Activated CD4-positive, CD25-positive, alpha-beta regulatory T cell treated with anti-CD3 and anti-CD28 coated beads, Interleukin-2, amount 50 U/mL, for 16 hours (primary cell): ENCODE data around the gene VTI1A.
"Not testable (repeated sequence)": the region's sequence is repeated elsewhere in the genome, so short reads cannot be mapped to it uniquely, and the experiment has no call there.

Source experiments
- DNase-seq: peaks from one replicate; pipeline ENCODE4 v3.0.0-alpha.2; 2020; ENCODE audit warnings: low read depth, low spot score

VTI1A gene

DNA sequence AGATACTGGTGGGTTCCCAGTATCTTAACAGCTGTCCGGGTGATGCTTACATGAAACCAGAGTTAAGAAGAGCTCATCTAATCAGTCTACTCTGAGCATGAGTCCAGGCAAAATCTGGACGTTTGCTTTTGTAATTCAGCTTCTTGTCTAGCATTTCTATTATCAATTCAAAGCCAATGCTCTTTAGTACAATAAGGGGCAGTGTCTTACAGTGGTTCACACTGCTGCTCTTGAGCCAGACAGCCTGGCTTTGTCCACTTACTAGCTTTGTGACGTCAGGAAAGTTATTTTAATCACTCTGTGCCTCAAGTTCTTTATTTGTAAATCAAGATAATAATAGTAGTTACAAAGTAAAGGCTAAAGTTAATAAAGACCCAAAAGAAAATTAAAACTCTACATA lies 275.7 kb downstream of the VTI1A start:
- DNase-seq = no peak

- no peak for DNase-seq
Observed at GRCh38 chr10:112723876-112724275, 276.9 kb downstream of the VTI1A start.

DNA sequence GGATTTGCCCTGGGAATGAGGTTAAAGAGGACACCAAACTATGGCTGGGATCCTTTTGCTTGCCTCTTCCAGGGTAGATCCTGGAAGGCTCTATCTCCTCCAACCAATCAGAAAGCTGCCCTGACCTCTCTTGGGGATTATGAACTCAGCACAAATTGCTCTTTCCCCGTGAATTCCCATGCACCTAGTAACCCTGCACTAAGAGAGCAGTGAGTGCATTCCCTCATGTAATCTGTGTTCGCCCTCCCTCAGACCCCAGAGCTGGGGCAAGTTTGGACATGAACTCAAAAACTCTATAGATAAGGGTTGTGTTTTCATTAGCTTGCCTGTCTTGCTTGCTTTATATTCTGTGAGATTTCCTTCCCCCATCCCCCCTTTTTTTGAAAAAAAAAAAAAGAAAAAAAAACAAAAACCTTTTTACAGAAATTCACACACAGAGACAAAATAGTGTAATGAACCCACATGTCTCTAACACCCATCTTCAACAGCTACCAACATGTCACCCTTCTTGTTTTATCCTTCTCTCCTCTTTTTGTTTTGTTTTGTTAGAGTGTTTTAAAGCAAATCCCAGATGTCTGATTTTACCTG lies 277.5 kb downstream of the VTI1A start:
- DNase-seq = no peak

DNA sequence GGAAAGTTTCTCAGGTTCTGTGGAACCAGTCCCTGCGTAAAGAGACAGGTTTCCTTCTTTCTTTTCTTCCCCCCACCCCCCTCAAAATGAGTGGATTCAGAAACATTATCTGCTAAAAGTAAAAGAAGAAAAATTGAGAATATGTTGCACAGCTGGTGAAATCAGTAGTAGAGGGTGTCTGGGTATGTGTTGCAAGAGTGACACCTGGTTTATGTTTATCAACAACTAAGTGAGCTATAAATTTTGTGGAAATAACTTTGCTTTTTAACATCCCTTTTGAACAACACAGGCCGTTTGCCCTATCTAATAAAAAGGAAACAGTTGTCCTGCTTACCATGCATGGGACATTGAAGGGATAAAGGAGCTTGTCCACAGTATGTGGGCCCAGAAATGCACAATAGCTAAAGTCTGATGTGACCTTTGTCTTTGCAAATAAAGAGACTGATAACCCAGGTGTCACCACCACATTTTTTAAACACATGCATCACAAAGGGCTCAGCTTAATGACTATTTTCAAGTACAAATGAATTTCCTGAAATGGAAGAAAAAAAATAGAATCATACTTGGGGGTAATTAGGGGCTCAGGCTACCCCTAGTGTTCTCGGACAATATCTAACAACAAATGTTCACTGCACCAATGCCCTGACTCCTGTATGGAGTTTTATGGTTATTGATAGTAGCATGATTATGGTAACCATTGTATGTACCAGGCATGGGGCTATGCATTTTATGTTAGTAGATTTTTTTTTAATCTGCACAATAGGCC lies 281.3 kb downstream of the VTI1A start:
- no peak for DNase-seq

DNA sequence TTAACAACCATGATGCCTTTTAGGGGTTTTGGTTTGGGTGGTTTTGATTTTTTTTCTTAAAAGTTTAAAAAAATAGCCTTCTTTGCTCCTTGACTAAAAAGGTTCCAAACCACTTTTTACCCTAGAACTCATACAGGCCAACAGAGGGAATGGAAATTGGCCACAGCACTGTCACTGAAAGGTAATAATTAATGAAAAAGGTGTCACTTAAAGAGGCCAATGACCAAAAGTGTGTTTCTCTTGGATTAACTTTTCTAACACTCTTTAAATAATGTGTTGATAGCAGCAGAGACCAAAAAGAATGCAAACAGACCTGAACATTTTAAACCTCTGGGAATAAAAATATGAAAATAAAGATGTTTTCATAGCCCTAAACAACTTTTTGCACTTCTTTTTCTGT lies 282.0 kb downstream of the VTI1A start:
- no peak for DNase-seq

DNA sequence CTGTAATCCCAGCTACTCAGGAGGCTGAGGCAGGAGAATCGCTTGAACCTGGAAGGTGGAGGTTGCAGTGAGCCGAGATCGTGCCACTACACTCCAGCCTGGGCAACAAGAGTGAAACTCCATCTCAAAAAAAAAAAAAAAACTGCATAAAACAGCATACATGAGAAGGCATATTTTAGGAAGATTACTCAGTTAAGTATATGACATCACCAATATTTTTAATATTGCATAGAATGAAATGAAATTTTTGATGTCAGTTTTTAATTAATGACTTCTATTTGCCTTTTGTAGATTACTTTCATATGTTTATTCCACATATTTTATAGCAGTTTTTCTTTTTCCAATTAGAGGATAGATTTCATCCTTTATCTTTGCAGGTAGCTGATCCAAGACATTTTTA lies 284.4 kb downstream of the VTI1A start:
- DNase-seq = not testable (repeated sequence)

- DNase-seq = no peak
Observed at GRCh38 chr10:112732277-112732921, 285.4 kb downstream of the VTI1A start.

- DNase-seq = no peak
Observed at GRCh38 chr10:112735041-112735695, 288.2 kb downstream of the VTI1A start.

GRCh38 chr10:112738606-112739591 lies 291.9 kb downstream of the VTI1A start:
- DNase-seq = no peak

DNA sequence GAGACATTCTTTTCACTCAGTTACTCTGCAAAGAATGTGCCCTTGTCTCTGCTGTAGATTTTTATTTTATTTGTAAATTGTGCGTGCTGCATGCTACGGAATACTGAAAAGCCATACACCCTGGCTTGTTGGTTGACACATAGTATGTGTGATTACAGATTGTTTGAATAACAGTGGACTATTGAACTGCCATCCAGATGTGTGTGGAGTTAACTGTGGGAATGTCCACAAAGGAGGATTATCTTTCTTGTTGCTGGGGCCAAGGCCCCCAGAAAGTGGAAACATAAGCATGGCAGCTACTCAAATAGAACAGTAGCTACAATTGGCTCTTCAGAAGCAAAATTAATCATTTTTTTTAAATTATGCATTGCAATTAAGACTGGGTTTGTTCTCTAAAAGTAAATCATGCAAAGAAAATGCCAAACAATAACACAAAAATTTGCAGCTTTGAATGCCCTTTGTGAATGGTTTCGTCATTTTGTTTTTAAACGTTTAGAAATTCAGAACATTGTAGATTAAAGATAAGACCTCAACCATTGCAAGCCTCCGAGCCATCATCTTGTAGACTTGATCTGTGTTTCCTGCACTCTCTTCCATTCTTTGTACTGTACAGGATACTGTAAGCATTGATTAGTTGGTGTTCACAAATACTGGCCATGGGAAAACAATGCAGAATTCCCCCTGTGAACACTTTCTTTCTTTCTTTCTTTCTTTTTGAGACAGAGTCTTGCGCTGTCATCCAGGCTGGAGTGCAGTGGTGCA lies 292.8 kb downstream of the VTI1A start:
- DNase-seq = no peak

- no peak for DNase-seq
Observed at GRCh38 chr10:112741830-112742402, 294.9 kb downstream of the VTI1A start.

DNA sequence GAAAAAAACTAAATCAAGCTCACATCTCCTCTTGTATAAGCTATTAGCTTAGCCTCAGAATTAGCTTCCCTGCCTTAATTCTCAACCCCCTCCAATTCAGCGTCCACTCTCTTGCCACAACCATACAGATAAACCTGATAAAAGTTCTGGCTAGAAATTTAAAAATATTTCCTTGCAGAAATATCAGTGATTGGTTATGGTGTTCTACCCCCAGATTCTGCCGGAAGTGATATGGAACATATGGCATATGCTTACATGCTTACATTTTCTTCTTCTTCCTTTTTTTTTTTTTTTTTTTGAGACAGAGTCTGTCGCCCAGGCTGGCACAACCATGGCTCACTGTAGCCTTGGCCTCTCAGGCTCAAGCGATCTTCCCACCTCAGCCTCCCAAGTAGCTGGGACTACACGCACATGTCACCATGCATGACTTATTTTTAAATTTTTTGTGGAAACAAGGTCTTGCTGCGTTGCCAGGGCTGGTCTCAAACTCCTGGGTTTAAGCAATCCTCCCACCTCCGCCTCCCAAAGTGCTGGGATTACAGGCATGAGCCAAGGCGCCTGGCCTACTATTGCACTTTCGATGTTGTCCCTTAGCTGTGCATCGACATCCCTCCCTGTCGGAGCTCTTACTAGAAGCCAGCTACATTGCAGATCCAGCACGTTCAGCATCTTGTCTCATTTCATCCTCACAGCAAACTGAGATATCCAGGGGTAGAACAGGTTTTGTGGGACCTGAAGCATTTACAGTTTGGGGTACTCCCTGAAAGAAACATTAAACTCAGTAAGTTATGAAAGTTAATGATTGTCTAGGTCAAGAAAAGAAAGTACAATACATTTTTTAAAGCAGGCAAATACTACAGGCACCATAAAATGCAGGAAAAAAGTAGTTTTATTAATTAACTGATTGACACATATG lies 297.4 kb downstream of the VTI1A start:
- DNase-seq = no peak

- no peak for DNase-seq
Observed at GRCh38 chr10:112746329-112746728, 299.3 kb downstream of the VTI1A start.

DNA sequence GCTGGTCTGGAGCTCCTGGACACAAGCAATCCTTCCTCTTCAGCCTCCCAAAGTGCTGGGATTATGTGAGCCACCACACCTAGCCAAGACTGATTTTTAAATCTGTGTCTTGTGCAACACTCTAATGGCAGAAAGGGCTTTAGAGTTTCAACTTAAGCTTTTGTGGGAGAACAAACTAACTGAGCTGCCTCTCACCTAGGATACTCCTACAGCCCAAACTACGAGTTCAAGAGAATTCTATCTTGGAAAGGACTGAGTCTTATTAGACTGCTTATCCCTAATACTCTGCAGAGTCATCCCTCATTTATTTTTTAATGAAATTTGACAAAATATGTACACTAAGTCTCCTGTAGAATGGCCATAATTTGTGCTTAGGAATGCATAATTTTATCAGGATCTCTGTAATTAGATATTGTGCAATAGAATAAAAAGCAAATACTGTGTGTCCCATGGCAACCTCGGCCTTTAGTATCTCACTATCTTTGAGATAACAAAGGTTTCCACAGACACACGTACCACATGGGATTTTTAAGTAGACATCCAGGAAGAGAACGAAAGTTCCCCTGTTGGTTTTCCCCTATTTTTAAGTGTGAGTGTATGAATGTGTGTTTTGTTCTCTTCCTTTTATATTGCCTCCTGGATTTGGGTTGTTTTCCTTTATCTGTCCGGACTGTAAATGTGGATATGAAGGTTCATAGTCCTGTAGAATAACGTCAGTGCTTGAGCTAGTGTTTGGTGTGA lies 303.6 kb downstream of the VTI1A start:
- DNase-seq = no peak

- no peak for DNase-seq
Observed at GRCh38 chr10:112751651-112752050, 304.6 kb downstream of the VTI1A start.

GRCh38 chr10:112752288-112752687 lies 305.3 kb downstream of the VTI1A start:
- DNase-seq = no peak

DNA sequence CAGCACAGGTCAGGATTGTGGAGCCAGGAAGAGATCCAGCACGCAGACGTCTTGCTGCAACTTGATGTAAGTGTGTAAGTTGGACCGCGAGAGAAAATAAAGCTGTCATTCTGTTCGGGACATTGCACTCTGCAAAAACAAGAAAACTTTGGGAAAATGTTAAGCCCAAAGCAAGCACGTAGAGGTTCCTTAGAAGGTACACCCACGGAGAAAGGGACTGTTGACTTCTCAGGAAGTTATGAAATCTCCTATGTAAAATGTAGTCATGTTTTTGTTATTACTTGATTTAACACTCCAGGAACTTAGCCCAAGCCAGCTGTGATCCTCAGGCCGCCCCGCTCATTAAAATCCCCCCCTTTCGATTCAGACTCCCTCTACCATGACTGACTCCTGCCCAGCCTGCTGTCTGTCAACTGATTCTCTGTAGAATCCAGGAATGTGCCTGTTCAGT lies 307.0 kb downstream of the VTI1A start:
- no peak for DNase-seq
